GM23338 (cell line): Measurements from ENCODE around the gene TDRD1. TPM values are rescaled to one million over a fixed set of nuclear protein-coding genes. Genes with fewer than 3 reads are reported as not detected.
A peak's percentile ranks its signal among the peaks of the same experiment; 100 is the strongest.

Experiments
- ATAC-seq: fragments of 200-7000 bp; cut with Tn5 transposase; 3 replicates; pipeline ENCODE4 v1.9.1; 2020
- DNase-seq: peaks from one replicate; pipeline ENCODE4 v3.0.0-alpha.2; 2015; ENCODE audit warnings: low spot score
- H2AFZ ChIP-seq: fragments of 200-600 bp; sonication (generic); 2 replicates; pipeline ENCODE4 v1.8.0; 2016; ENCODE audit warnings: antibody characterized with exemption, mild to moderate bottlenecking, moderate library complexity
- H3F3A ChIP-seq: fragments of 200-600 bp; sonication (generic); replicated peaks from 2 replicates; pipeline ENCODE4 v1.8.0; 2017; ENCODE audit warnings: antibody characterized with exemption, mixed run types, low read depth
- H3K27ac ChIP-seq: fragments of 200-600 bp; sonication (generic); 2 replicates; pipeline ENCODE4 v1.6.1; 2016; ENCODE audit warnings: low read depth
- H3K27me3 ChIP-seq: fragments of 200-600 bp; sonication (generic); 2 replicates; pipeline ENCODE4 v1.8.0; 2016; ENCODE audit warnings: mild to moderate bottlenecking, mixed run types, moderate library complexity; ENCODE audit not compliant: insufficient read depth
- H3K36me3 ChIP-seq: fragments of 200-600 bp; sonication (generic); 2 replicates; pipeline ENCODE4 v1.8.0; 2016; ENCODE audit warnings: mild to moderate bottlenecking; ENCODE audit not compliant: insufficient read depth
- H3K4me1 ChIP-seq: fragments of 200-600 bp; sonication (generic); 2 replicates; pipeline ENCODE4 v1.8.0; 2016; ENCODE audit warnings: mild to moderate bottlenecking, moderate library complexity; ENCODE audit not compliant: insufficient read depth
- H3K4me2 ChIP-seq: fragments of 200-600 bp; sonication (generic); 2 replicates; pipeline ENCODE4 v1.7.1; 2017; ENCODE audit warnings: mixed run types
- H3K4me3 ChIP-seq: fragments of 200-600 bp; sonication (generic); 2 replicates; pipeline ENCODE4 v1.6.1; 2016; ENCODE audit warnings: mixed run types
- H3K79me2 ChIP-seq: fragments of 200-600 bp; sonication (generic); replicated peaks from 2 replicates; pipeline ENCODE4 v1.8.0; 2017; ENCODE audit warnings: mild to moderate bottlenecking; ENCODE audit not compliant: insufficient read depth
- H3K9me2 ChIP-seq: fragments of 200-600 bp; sonication (generic); 2 replicates; pipeline ENCODE4 v1.8.0; 2017; ENCODE audit not compliant: insufficient read depth
- H4K20me1 ChIP-seq: fragments of 200-600 bp; sonication (generic); replicated peaks from 2 replicates; pipeline ENCODE4 v1.8.0; 2017; ENCODE audit warnings: mild to moderate bottlenecking; ENCODE audit not compliant: insufficient read depth
- H3K27ac Mint-ChIP-seq: 2 replicates; pipeline ENCODE4 v1.8.0; 2020; ENCODE audit warnings: inconsistent platforms, mild to moderate bottlenecking, moderate library complexity, mixed read lengths
- H3K27me3 Mint-ChIP-seq: 3 replicates; pipeline ENCODE4 v1.8.0; 2022; ENCODE audit warnings: low read depth, mild to moderate bottlenecking, moderate library complexity, mixed read lengths, inconsistent platforms; ENCODE audit not compliant: insufficient read depth, poor library complexity
- H3K36me3 Mint-ChIP-seq: 3 replicates; pipeline ENCODE4 v1.8.0; 2021; ENCODE audit warnings: low read depth, mild to moderate bottlenecking, inconsistent platforms, moderate library complexity, mixed read lengths
- H3K4me1 Mint-ChIP-seq: 3 replicates; pipeline ENCODE4 v1.8.0; 2020; ENCODE audit warnings: mild to moderate bottlenecking, inconsistent platforms, mixed read lengths
- H3K4me3 Mint-ChIP-seq: 3 replicates; pipeline ENCODE4 v1.8.0; 2021; ENCODE audit warnings: moderate library complexity, mild to moderate bottlenecking, inconsistent platforms, mixed read lengths
- H3K9me3 Mint-ChIP-seq: 3 replicates; pipeline ENCODE4 v1.8.0; 2020; ENCODE audit warnings: moderate library complexity, mild to moderate bottlenecking, inconsistent platforms, mixed read lengths
- CREB1 ChIP-seq: fragments of 250-450 bp; sonication (Bioruptor Pico); IDR thresholded peaks from 2 replicates; pipeline ENCODE4 v1.5.0; 2020; ENCODE audit warnings: low read depth, mild to moderate bottlenecking, moderate library complexity
- EZH2 ChIP-seq: fragments of 200-600 bp; sonication (generic); IDR thresholded peaks from one replicate; pipeline ENCODE4 v1.8.0; 2017; ENCODE audit warnings: antibody characterized with exemption, mild to moderate bottlenecking, low read depth; ENCODE audit not compliant: unreplicated experiment
- EZH2phosphoT487 ChIP-seq: fragments of 200-600 bp; sonication (generic); IDR thresholded peaks from one replicate; pipeline ENCODE4 v1.8.1; 2018; ENCODE audit warnings: antibody characterized with exemption; ENCODE audit not compliant: unreplicated experiment
- JUNB ChIP-seq: IDR thresholded peaks from one replicate; pipeline ENCODE4 v1.6.1; 2016; ENCODE audit warnings: antibody characterized with exemption; ENCODE audit not compliant: unreplicated experiment
- NANOG ChIP-seq: IDR thresholded peaks from 2 replicates; pipeline ENCODE4 v1.6.1; 2016; ENCODE audit warnings: antibody characterized with exemption, borderline replicate concordance
- POLR2AphosphoS5 ChIP-seq: IDR thresholded peaks from 2 replicates; pipeline ENCODE4 v1.6.1; 2016; ENCODE audit warnings: antibody characterized with exemption, low read depth
- STAT1 ChIP-seq: IDR thresholded peaks from one replicate; pipeline ENCODE4 v1.6.1; 2016; ENCODE audit warnings: antibody characterized with exemption; ENCODE audit not compliant: unreplicated experiment
- ZNF114 ChIP-seq: fragments of 250-450 bp; sonication (Bioruptor Pico); IDR thresholded peaks from 2 replicates; pipeline ENCODE4 v1.5.0; 2020; ENCODE audit warnings: mild to moderate bottlenecking, moderate library complexity
- ZNF331 ChIP-seq: fragments of 250-450 bp; sonication (Bioruptor Pico); IDR thresholded peaks from 2 replicates; pipeline ENCODE4 v1.5.0; 2020; ENCODE audit warnings: low read depth, mild to moderate bottlenecking, moderate library complexity
- polyA plus RNA-seq: library from polyadenylated mRNA; unstranded; fragments of >200 nt; fragmentation: Nextera tagmentation; extraction: Ambion mirVana; gene quantifications from 2 replicates; pipeline ENCODE4 v1.2.1, GENCODE V29; 2016
- total RNA-seq: library from RNA; depleted of rRNA; stranded (reverse); fragments of >200 nt; shearing (Covaris generic); gene quantifications from 2 replicates; pipeline ENCODE4 v1.2.3, GENCODE V29; 2014
- TF ChIP-seq, protein P1 (sequence below), 2 experiments: fragments of 200-600 bp in 1 of 2; sonication (generic) in 1 of 2; conservative IDR thresholded peaks; 2 replicates each; pipeline versions ENCODE4 v1.5.1 to v1.6.1; 2016 to 2017; ENCODE audit warnings: antibody characterized with exemption in 2 of 2, low read depth in 2 of 2, mild to moderate bottlenecking in 2 of 2, moderate library complexity in 1 of 2
- TF ChIP-seq, protein P2 (sequence below): IDR thresholded peaks from 2 replicates; pipeline ENCODE4 v1.6.1; 2016; ENCODE audit warnings: antibody characterized with exemption
- TF ChIP-seq, protein P3 (sequence below): IDR thresholded peaks from one replicate; pipeline ENCODE4 v1.6.1; 2018; ENCODE audit warnings: antibody characterized with exemption; ENCODE audit not compliant: unreplicated experiment

The TDRD1 gene
- total and polyA plus RNA-seq, 2 experiments from 2014 or later, result 0.52 to 1.5 TPM

DNA sequence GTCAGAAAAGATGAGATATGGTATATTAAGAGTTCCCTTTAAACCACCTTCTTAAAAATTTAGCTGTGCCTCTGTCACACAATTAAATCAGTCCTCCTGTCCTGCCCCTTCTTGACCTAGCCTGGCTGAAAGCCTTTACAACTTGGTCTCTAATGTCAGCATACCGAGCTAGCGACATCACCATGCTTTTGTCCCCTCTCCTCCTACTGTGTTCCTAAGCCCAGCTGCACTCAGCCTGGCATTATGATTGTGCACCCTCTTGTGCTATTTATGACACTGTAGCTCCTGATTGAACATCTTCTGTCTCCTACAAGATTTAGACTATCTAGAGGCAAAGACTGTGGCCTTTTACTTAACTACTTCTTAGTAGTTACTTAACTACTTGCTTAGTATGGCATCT, 29.2 kb downstream of the TDRD1 start:
- Histone ChIP-seq H3K4me1 (no peaks in the 10 kb centered on the region), H4K20me1 (no peaks in the 10 kb centered on the region), H3K79me2 (no peaks in the 10 kb centered on the region), H3F3A (no peaks in the 10 kb centered on the region), H3K27me3 (no peaks in the 10 kb centered on the region), H3K36me3 (no peaks in the 10 kb centered on the region), H3K4me3 (no peak overlapping the region), H3K4me2 (no peak overlapping the region), H3K27ac (no peak overlapping the region), H2AFZ (no peak overlapping the region), H3K9me2 (no peaks in the 10 kb centered on the region)
- H3K27me3 Mint-ChIP-seq, result no peaks in the 10 kb centered on the region
- H3K36me3 Mint-ChIP-seq, result no peaks in the 10 kb centered on the region
- TF ChIP-seq STAT1, result no peak
- TF ChIP-seq, protein P1, sequence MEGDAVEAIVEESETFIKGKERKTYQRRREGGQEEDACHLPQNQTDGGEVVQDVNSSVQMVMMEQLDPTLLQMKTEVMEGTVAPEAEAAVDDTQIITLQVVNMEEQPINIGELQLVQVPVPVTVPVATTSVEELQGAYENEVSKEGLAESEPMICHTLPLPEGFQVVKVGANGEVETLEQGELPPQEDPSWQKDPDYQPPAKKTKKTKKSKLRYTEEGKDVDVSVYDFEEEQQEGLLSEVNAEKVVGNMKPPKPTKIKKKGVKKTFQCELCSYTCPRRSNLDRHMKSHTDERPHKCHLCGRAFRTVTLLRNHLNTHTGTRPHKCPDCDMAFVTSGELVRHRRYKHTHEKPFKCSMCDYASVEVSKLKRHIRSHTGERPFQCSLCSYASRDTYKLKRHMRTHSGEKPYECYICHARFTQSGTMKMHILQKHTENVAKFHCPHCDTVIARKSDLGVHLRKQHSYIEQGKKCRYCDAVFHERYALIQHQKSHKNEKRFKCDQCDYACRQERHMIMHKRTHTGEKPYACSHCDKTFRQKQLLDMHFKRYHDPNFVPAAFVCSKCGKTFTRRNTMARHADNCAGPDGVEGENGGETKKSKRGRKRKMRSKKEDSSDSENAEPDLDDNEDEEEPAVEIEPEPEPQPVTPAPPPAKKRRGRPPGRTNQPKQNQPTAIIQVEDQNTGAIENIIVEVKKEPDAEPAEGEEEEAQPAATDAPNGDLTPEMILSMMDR (conservative IDR thresholded peaks at IDR 0.05; ENCODE audit: low read depth in 2 of 2), result no peak
- TF ChIP-seq, protein P2, sequence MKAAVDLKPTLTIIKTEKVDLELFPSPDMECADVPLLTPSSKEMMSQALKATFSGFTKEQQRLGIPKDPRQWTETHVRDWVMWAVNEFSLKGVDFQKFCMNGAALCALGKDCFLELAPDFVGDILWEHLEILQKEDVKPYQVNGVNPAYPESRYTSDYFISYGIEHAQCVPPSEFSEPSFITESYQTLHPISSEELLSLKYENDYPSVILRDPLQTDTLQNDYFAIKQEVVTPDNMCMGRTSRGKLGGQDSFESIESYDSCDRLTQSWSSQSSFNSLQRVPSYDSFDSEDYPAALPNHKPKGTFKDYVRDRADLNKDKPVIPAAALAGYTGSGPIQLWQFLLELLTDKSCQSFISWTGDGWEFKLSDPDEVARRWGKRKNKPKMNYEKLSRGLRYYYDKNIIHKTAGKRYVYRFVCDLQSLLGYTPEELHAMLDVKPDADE, result no peak
- TF ChIP-seq EZH2, result no peak
- TF ChIP-seq NANOG, result no peak
- TF ChIP-seq CREB1 (CRISPR knock-in tag), result no peak
- peak; percentile 79 for ATAC-seq
- H3K9me3 Mint-ChIP-seq, result no peaks in the 10 kb centered on the region
- no peak overlapping the region for H3K27ac Mint-ChIP-seq
- no peaks in the 10 kb centered on the region; the same call in 2 of the 3 replicates for H3K4me1 Mint-ChIP-seq
- H3K4me3 Mint-ChIP-seq, result no peak overlapping the region
- DNase-seq, result peak; percentile 27

DNA sequence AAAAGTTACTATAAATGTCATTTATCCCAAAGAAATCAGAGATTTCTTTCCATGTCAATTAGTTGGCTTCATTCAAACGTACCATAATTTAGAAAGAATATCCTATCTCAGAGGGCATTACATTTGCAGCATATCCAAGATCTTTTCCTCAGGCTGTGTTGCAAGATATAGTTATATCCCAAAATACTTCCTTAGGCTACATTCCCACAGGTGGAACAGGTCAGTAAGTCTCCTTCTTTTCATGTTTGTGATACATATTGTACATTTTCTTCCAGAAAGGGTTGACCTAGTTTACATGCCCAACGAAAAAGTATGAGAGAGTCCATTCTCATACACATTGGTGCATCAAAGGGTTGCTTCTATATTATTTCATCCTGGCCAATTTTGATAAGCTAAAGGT, 33.0 kb downstream of the TDRD1 start:
- H3K4me1 ChIP-seq, result no peaks in the 10 kb centered on the region
- ATAC-seq (no peak), DNase-seq (no peak)
- H3K4me1 Mint-ChIP-seq, result no peaks in the 10 kb centered on the region; the same call in 2 of the 3 replicates
- H3K36me3 Mint-ChIP-seq, result no peaks in the 10 kb centered on the region
- H3K27me3 ChIP-seq, result no peaks in the 10 kb centered on the region
- no peaks in the 10 kb centered on the region for H3K27me3 Mint-ChIP-seq
- no peak overlapping the region for H3K4me3 ChIP-seq
- no peak overlapping the region for H3K27ac Mint-ChIP-seq
- H3K4me2 ChIP-seq, result no peak overlapping the region
- no peak overlapping the region for H3K27ac ChIP-seq
- H3K9me3 Mint-ChIP-seq, result no peaks in the 10 kb centered on the region
- H3F3A ChIP-seq, result no peaks in the 10 kb centered on the region
- no peaks in the 10 kb centered on the region for H3K79me2 ChIP-seq
- H4K20me1 ChIP-seq, result no peaks in the 10 kb centered on the region
- H3K9me2 ChIP-seq, result no peaks in the 10 kb centered on the region
- H2AFZ ChIP-seq, result no peak overlapping the region
- H3K4me3 Mint-ChIP-seq, result no peak overlapping the region
- H3K36me3 ChIP-seq, result no peaks in the 10 kb centered on the region
- no peak for TF ChIP-seq POLR2AphosphoS5
- TF ChIP-seq, protein P1 (conservative IDR thresholded peaks at IDR 0.05; ENCODE audit: low read depth in 2 of 2), result no peak
- TF ChIP-seq NANOG, result no peak
- TF ChIP-seq ZNF114 (CRISPR knock-in tag), result no peak
- TF ChIP-seq ZNF331 (CRISPR knock-in tag), result no peak
- TF ChIP-seq EZH2, result no peak
- TF ChIP-seq, protein P2, result no peak
- no peak for TF ChIP-seq EZH2phosphoT487
- TF ChIP-seq, protein P3, sequence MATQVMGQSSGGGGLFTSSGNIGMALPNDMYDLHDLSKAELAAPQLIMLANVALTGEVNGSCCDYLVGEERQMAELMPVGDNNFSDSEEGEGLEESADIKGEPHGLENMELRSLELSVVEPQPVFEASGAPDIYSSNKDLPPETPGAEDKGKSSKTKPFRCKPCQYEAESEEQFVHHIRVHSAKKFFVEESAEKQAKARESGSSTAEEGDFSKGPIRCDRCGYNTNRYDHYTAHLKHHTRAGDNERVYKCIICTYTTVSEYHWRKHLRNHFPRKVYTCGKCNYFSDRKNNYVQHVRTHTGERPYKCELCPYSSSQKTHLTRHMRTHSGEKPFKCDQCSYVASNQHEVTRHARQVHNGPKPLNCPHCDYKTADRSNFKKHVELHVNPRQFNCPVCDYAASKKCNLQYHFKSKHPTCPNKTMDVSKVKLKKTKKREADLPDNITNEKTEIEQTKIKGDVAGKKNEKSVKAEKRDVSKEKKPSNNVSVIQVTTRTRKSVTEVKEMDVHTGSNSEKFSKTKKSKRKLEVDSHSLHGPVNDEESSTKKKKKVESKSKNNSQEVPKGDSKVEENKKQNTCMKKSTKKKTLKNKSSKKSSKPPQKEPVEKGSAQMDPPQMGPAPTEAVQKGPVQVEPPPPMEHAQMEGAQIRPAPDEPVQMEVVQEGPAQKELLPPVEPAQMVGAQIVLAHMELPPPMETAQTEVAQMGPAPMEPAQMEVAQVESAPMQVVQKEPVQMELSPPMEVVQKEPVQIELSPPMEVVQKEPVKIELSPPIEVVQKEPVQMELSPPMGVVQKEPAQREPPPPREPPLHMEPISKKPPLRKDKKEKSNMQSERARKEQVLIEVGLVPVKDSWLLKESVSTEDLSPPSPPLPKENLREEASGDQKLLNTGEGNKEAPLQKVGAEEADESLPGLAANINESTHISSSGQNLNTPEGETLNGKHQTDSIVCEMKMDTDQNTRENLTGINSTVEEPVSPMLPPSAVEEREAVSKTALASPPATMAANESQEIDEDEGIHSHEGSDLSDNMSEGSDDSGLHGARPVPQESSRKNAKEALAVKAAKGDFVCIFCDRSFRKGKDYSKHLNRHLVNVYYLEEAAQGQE, result no peak
- no peak for TF ChIP-seq CREB1 (CRISPR knock-in tag)
- TF ChIP-seq JUNB, result no peak
- no peak for TF ChIP-seq STAT1
